Activated gamma-delta T cell (primary cell): ENCODE measurements around the gene PHRF1.
A peak's percentile ranks its signal among the peaks of the same experiment; 100 is the strongest.

Experiments
- DNase-seq: peaks from one replicate; lab custom pipeline; 2025; lab: John Stamatoyannopoulos, UW

The PHRF1 gene

DNA sequence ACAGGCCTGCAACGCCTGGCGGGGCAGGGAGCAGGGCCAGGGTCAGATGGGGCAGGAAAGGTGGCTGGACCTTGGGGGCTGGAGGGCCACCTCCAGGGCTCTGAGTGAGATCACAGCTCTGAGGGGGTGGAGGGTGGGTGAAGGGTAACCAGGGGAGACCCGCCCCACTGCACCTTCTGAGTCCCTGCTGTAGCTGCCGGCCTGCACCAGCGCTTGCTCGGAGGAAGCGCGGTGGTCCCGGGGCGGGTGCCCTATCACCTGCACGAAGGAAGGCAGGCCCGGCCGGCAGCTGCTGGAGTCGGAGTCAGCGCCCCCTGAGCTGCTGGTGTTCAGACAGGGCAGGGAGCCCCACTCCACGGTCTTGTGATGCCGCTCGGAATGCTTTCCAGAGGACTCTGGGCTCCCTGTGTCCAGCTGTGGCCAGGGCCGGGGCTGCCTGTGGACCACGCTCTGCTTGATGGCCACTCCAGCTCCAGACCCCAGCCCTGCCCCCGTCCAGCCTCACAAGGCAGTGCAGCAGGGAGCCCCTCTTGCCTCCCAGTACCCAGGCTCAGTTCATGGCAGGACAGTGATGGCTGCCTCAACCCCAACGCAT is 19.5 kb upstream of the PHRF1 start:
- DNase-seq, result no peak

DNA sequence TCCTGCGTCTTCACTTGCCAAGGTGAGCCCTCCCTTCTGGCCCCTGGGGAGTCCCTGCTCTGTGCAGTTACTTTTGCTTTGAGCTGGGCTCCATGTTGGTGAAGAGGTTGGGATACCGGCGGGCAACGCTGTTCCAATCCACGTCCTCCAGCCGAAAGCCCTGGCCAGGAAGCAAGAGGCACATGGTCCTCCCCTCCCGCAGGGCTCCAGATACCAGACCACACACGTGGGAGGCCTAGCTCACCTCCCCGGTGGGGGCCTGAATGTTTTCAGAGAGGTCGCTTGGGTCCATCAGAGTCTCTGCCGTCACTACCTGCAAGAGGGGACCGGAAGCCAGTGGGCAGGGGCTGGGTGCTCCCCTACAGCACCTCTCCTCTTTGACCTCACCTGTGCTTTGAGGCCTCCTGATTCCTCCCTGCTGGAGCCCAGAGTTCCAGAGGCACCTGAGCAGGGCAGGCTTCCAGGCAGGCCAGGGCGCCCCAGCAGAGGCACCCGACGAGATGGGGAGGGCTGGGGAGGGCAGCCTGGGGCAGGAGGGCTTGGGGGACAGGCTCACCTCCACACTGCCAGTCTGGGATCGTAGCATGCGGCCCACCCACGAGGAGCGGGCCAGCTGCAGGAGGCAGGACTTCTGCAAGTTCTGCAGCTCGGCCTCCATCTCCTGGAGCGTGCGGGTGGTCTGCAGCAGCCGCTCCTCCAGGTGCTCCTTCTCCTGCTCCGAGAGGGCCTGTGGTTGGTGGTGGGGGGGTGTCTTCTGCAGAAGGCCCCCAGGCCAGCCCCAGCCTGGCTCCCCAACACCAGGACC is 18.7 kb upstream of the PHRF1 start:
- no peak for DNase-seq

DNA sequence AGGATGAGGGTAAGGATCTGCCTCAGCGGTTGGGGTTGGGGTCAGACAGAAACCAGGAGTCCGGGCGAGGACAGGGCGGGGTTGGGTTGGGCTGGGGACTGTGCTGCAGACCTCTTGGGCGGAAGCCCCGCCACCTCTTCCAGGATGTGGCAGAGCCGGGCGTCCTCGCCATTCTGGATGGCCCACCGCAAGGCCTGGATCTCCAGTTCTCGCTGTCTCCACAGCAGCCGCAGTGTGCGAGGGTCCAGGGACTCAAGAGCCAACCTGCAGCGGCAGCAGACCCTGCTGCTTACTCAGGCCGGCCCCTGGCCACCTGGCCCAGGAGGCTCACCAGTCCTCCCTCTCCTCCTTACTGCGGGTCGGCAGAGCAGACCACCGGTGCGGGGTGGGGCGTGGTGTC is 17.8 kb upstream of the PHRF1 start:
- DNase-seq, result no peak

DNA sequence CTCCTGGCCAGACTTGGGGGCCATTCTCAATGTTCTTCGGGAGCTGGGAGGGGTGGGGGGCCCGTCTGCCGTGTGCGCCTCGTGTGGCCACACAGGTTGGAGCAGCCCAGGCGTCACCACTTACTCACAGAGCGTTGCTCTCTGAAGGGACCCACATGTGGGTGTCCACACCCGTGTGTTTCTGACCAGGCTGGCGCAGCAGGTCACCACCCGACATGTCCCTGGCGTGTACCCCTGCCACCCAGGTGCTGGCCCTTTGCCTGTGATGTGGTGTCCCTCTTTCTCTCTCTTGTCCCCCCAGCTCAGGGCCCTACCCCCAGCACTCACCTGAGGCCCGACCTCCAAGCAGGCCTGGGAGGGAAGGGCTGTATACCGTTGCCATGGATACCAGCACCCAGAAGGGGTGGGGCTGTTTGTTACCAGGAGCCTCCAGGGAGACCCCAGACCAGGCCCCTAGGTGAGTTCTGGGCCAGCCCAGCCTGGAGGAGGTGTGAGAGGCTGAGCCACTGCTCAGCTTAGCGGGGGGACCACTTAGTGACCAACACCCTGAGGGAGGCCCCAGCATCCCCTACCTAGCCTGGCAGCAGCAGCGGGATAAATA is 17.1 kb upstream of the PHRF1 start:
- no peak for DNase-seq

DNA sequence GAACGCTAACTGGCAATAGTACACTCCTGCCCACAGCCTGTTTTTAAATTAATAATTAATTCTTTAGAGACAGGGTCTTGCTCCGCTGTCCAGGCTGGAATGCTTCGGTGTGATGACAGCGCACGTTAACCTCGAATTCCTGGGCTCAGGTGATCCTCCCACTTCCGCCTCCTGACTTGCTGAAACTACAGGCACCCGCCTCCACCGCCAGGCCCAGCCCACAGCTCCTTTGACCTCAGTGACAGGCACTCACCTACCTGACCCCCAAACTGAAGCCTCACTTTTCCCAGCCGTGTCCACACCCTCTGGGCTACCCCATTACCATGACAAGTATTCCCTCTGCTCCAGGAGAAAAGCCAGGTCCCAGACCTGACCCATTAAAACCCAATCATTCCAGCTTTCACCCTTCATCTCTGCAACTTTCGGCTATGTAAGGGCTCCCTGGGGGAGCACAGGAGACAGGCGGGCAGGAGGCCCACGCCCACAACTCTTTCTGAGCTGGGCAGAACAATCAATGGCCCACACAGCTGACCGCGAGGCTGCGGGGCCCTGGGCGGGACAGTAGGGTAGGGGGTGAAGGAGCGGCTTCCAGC is 16.5 kb upstream of the PHRF1 start:
- DNase-seq, result no peak

DNA sequence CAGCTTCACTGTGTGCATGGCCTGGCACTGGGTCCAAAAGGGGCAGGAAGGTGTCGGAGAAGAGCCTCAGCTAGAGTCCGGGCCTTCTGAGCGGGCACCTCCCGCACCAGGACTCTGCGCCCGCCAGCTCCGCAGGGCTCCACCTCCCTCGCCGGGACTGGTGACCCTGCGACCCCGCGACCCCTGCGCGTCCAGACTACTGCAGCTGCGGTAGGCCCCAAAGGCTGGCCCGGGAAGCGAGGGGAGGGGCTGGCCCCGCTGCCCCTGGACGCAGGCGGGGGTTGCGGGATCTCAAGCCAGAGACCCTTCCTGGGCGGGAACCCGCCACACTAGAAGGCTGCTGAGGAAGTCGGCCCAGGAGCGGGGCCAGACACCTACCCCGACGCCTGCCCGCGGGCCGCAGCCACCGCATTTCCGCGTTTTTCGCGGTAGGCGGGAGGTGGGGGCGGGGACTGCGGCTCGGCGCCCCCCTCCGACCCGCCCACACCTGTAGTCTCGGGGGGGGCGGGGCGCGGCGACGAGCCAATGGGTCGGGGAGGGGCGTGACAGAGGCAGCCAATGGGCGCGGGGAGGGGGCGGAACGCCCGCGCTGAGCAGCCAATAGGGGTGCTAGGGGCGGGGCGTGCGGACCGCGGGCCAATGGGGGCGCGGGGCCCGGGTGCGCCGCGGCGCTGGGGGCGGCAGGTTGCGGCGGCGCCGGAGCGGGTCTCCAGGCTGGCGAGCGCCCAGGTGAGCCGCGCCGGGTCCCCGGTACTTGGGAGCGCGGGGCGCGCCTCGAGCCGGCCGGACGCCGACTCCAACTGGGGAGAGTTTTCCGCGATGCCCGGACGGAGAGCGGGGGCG is 15.7 kb upstream of the PHRF1 start, which contains the start of the genes LMNTD2 and RASSF7:
TSS of gene LMNTD2 (minus strand) at position 434 of the 843 bp plus-strand sequence. CDS start at position 412, 22 bp downstream.
TSS of gene RASSF7 (plus strand) at position 666 of the 843 bp plus-strand sequence. CDS start 799 bp downstream, outside the sequence.
- DNase-seq, result peak; percentile 91

DNA sequence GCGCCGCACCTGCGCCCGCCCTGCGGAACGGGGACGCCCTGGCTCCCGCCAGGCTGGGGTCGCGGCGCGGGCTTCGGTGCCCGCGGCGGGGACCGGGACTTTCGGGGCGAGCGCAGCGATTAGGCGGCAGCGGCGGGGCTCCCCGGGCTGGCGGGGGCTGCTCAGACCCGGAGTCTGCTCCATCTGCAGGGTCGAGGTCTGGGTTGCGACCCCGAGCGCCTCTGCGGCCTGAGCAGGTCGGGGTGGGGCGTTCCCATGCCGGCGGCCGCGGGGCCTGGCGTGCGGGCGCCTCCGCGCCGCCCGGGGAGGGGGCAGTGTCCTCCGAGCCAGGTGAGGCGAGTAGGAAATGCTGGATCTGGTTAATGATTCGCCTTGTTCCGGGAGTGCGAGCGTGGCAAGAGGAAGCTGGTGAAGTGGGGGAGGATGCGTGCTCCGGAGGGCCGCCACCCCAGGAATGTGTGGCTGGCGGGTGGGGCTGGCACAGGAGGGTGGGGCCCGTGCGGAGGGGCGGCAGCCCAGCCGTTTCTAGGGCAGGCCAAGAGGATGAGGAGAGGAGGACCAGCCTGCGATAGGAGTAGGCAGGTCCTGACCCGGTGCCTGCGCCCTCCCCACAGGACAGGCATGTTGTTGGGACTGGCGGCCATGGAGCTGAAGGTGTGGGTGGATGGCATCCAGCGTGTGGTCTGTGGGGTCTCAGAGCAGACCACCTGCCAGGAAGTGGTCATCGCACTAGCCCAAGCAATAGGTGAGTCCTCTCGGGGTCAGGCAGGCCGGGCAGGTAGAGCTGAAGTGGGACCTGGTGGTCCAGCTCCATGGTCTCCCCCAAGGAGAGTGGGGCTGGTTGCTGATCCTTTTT is 14.9 kb upstream of the PHRF1 start:
- DNase-seq, result no peak

DNA sequence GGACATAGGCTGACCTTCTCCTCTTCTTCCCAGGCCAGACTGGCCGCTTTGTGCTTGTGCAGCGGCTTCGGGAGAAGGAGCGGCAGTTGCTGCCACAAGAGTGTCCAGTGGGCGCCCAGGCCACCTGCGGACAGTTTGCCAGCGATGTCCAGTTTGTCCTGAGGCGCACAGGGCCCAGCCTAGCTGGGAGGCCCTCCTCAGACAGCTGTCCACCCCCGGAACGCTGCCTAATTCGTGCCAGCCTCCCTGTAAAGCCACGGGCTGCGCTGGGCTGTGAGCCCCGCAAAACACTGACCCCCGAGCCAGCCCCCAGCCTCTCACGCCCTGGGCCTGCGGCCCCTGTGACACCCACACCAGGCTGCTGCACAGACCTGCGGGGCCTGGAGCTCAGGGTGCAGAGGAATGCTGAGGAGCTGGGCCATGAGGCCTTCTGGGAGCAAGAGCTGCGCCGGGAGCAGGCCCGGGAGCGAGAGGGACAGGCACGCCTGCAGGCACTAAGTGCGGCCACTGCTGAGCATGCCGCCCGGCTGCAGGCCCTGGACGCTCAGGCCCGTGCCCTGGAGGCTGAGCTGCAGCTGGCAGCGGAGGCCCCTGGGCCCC is 14.1 kb upstream of the PHRF1 start:
- DNase-seq, result no peak

DNA sequence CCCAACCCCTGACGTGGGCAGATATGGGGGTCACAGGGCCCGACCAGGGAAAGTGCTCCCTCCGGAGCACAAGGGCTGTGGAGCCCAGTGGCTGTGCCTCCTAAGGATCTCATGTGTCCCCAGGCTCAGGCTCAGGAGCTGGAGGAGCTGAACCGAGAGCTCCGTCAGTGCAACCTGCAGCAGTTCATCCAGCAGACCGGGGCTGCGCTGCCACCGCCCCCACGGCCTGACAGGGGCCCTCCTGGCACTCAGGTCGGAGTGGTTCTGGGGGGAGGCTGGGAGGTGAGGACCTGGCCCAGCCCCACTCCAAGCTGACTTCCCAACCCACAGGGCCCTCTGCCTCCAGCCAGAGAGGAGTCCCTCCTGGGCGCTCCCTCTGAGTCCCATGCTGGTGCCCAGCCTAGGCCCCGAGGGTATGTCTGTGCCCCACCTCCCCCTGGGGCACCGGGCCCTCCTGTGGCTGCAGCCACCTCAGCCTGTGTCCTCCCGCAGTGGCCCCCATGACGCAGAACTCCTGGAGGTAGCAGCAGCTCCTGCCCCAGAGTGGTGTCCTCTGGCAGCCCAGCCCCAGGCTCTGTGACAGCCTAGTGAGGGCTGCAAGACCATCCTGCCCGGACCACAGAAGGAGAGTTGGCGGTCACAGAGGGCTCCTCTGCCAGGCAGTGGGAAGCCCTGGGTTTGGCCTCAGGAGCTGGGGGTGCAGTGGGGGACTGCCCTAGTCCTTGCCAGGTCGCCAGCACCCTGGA is 13.0 kb upstream of the PHRF1 start:
- DNase-seq, result no peak

DNA sequence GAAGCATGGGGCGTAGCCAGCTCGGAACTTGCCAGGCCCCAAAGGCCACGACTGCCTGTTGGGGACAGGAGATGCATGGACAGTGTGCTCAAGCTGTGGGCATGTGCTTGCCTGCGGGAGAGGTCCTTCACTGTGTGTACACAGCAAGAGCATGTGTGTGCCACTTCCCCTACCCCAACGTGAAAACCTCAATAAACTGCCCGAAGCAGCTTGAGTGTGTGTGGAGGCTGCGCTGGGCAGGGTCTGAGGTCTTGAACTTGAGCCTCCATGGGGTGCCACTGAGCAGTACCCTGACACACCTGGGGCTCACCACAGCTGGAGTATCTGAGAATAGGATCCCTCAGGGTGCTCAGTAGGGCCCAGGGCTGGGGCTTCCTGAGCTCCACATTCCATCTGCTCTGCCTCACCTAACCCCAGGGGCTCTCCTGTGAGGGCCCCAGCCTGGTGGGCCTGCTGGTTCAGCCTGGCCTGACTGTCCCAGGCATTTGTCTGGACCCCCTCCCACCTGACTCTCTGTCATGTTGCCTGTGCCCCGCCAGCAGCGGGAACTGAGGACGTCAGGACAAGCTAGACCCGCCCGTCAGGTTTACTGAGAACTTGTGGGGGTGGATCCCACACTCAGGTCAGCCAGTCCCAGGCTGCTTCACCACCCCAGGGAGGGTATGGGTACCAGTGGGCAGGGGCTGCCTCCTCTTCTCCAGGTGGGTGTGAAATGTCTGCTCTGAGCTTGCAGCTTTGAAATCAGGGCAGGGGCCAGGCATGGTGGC is 12.3 kb upstream of the PHRF1 start:
- DNase-seq, result no peak

DNA sequence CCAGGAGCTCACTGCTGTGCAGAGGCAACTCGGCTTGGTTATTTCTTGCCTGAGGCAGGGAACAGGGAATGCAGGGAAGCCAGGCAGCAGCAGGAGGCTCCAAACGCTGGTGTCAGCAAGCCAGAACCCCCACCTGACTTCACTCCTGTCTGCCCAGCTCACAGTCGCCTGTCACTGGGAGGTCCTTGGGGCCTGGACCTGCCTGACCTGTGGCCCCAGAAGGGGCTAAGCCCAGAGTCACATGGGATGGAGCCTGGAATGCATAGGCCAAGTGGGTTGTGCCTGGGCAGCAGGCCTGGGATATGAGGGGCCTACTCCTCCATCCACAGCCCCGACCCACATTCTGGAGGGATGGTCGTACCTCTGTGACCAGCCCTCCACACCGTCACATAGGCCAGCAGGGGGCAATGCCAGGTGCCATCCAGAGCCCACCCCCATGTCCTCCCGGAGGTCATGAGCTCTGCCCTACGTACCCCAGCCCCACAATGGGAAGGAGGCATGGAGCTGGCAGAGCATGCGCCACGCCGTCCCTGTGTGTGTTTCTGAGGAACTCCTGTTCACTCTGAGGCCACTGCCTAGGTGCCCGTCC is 10.3 kb upstream of the PHRF1 start:
- no peak for DNase-seq

DNA sequence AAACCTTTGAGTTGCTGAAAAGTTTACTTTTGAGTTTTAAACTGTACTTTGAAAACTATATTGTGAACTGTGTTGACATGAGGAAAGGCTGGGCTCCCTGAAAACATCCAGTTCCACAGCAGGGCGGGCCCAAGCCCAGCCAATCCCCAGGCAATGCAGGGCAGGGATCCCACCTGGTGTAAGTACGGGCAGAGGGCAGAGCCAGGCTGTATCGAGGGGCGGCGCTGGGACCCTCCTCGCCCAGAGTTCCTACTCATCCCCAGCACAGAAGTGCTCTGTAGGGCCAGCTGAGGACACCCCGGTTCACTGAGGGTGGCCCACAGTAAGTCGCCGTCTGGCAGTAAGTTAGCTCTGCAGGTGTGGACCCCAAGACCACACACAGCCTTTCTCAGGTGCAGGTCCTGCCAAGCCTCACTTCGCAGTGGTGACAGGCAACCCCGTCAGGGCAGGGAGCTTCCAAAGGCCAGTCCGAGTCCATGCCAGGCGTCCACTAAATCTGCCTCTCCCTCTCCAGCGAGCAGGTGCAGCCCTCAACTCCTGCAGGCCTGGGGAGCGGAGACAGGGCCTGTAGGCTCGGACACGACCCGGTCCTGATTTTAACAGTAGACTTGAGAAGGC is 9.2 kb upstream of the PHRF1 start:
- DNase-seq, result no peak

DNA sequence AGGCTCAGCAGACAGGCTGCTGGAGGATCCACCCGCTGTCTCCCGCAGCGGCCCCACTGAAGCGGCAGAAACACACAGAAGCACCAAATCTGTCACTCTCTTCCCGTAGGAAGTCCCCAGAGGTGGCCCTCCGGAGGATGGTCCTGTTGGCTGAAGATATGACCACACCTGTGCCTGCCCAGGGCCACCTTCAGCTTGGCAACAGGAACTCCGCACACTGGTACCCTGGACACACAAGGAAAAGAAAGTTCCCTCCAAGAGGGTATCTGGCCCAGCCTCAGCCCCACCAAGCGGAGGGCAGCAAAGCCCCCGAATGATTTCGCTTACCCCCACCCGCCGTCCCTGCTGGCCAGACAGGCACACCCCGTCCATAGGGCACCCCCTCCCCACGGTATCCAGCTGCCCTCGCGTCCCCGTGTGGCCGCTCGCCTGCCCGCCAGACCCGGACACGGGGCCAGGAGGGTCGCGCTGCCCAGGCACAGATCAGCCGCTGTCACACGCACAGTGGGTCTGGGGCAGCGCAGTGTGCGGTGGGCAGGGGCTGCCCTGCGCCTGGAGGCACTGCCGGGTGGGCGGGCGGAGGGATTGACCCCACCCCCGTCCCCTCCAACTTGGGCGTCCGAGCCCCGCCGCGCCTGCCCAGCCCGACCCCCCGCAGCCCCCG is 8.5 kb upstream of the PHRF1 start:
- DNase-seq, result no peak

DNA sequence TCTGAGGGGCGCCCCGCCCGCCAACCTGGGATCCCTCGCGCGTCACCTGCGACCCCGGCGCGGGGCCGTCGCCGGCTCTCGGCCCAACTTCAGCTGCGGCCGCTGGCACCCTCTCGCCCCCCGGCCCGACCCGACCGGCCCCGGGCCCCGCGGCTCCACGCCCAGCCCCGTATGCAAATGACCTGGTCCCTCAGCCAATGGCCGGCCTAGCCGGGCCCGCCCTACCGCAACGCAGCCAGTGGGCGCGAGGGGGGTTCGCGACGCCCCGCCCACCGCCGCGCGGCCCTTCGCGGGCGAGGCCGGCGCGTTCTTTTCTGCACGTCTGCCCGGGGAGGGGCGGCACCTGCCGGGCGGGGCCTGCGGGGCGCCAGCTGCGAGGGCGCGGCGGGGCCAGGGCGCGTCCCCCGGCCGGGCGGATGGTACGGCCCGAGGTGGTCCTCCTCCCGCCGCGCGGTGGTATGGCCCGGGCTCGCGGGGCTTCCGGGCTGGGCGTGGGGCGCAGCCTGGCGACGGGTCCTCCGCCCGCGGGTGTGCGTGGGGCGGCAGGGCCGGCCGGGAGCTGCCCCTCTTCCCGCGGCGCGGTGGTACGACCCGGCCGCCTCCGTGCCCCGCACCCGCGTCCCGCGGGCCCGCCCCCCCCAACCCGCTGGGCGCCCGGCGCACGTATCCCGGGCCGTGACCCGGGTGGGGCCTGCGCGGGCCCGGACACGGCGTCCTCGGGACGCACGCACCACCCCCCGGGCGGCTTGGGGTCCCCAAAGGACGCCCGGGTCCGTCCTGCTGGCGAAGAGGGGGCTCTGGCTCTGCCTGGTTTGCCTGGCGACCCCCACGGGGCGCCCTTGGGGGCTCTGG is 7.7 kb upstream of the PHRF1 start:
- peak; percentile 96 for DNase-seq

DNA sequence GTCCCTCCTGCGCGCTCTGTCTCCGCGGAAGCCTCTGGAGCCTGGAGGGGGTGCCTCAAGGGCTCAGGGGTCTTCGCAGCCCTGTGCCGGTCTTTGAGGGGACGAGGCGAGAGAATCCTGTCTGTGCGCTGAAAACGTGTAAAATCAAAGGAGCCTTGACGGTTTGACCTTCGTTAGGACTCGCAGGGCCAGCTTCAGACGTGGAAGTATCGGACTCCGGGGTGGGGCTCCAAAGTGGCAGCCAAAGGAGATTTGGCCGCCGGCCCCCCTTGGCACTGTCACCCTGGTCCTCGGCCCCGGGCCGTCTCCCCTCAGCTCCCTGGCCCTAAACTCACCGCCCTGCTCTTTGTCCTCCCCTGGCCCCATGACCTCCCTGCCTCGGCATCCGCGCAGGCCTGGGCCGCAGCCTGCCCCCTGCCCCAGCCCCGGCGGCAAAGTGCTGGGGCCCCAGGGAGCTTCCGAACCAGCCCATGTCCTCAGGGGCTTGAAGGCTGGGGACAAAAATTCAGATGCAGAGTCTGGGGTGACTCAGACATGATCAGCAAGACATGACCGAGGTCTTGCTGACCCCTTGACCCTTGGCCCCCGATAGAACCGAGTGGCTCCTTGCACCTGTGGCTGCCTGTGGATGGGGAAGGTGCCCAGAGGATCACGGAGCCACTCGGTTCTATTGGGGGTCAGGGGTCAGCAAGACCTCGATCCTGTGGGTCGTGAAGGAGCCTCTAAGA is 6.9 kb upstream of the PHRF1 start:
- DNase-seq, result no peak

DNA sequence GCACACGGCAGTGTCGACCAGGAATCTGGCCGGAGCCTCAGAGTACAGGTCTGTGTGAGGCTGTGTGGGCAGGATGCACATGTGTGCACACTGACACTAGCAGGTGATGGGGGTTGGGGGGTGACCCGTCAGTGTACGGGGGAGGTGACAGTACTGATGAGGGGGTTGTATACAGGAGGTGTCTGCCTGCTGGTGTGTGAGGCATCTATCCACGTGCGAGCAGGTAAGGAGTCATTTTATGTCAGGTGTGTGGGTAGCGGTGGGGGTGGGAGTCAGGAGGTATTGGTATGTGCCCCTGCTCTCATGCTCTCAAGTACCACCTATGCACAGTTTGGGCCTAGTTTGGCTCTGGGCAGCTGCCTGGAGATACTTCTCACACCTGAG is 4.5 kb upstream of the PHRF1 start:
- no peak for DNase-seq
